H1 (cell line): ENCODE measurements around the gene RASA4. TPM values are rescaled to one million over a fixed set of nuclear protein-coding genes. Genes with fewer than 3 reads are reported as not detected.
"Not testable (repeated sequence)": the region's sequence is repeated elsewhere in the genome, so short reads cannot be mapped to it uniquely, and the experiment has no call there.

Experiments used
- CTCF ChIA-PET: fragments of 300-600 bp; sonication (Branson Sonifier 250); formaldehyde crosslinking; loops from one replicate; lab custom pipeline; 2021; ENCODE audit not compliant: partially characterized antibody; lab: Charles Lee
- POLR2A ChIA-PET: fragments of 300-600 bp; sonication (Branson Sonifier 250); formaldehyde crosslinking; loops from one replicate; lab custom pipeline; 2021; ENCODE audit warnings: inconsistent platforms; ENCODE audit not compliant: partially characterized antibody; lab: Charles Lee
- DNase-seq, 2 experiments: peaks; one replicate each; pipeline versions ENCODE4 v3.0.0 to v3.0.0-alpha.2; 2010 to 2022; ENCODE audit warnings: low spot score in 2 of 2, low read depth in 1 of 2, mixed read lengths in 1 of 2
- FAIRE-seq: peaks from 2 replicates; lab custom pipeline; 2011; peaks lifted over from hg19 to GRCh38; lab: Jason Lieb, UNC
- H2AFZ ChIP-seq: 2 replicates; pipeline ENCODE4 v1.8.1; 2012; ENCODE audit warnings: low read length, inconsistent platforms
- H2AK5ac ChIP-seq: 2 replicates; pipeline ENCODE4 v1.6.1; 2013; ENCODE audit warnings: low read depth, low read length
- H2BK120ac ChIP-seq: replicated peaks from 2 replicates; pipeline ENCODE3; 2013; ENCODE audit warnings: low read depth, low read length, inconsistent platforms
- H2BK12ac ChIP-seq: 2 replicates; pipeline ENCODE4 v1.6.1; 2013; ENCODE audit warnings: low read depth, low read length
- H2BK15ac ChIP-seq: 2 replicates; pipeline ENCODE4 v1.6.1; 2013; ENCODE audit warnings: low read length
- H2BK20ac ChIP-seq: 2 replicates; pipeline ENCODE4 v1.6.1; 2013; ENCODE audit warnings: low read length
- H2BK5ac ChIP-seq: 2 replicates; pipeline ENCODE4 v1.6.1; 2013; ENCODE audit warnings: low read depth, low read length
- H3K14ac ChIP-seq: 2 replicates; pipeline ENCODE4 v1.6.1; 2013; ENCODE audit warnings: inconsistent platforms; ENCODE audit not compliant: insufficient read length
- H3K18ac ChIP-seq: 2 replicates; pipeline ENCODE4 v1.6.1; 2013; ENCODE audit warnings: low read length; ENCODE audit errors: extremely low read depth
- H3K23ac ChIP-seq: 2 replicates; pipeline ENCODE4 v1.6.1; 2013; ENCODE audit warnings: inconsistent platforms; ENCODE audit not compliant: insufficient read length
- H3K23me2 ChIP-seq: 2 replicates; pipeline ENCODE4 v1.6.1; 2013; ENCODE audit warnings: low read depth, low read length
- H3K27ac ChIP-seq: 2 replicates; pipeline ENCODE4 v1.6.1; 2011; ENCODE audit warnings: low read depth, low read length, inconsistent platforms
- H3K27me3 ChIP-seq, 4 experiments: replicated peaks in 1 of 4; 1 replicate in 1 of 4; 2 replicates in 3 of 4; pipeline versions ENCODE4 v1.6.1 to v1.8.1; 2011 to 2013; ENCODE audit warnings: low read length in 3 of 4, mild to moderate bottlenecking in 3 of 4, inconsistent platforms in 2 of 4, mixed read lengths in 2 of 4, moderate library complexity in 1 of 4; ENCODE audit not compliant: control insufficient read depth in 3 of 4, insufficient read depth in 3 of 4; ENCODE audit errors: extremely low read depth in 1 of 4
- H3K36me3 ChIP-seq, 4 experiments: 2 replicates each; pipeline versions ENCODE4 v1.6.1 to v1.8.1; 2011 to 2013; ENCODE audit warnings: mild to moderate bottlenecking in 4 of 4, low read length in 3 of 4, moderate library complexity in 2 of 4, control low read depth in 1 of 4, inconsistent platforms in 1 of 4; ENCODE audit not compliant: insufficient read depth in 4 of 4, control insufficient read depth in 2 of 4
- H3K4ac ChIP-seq: replicated peaks from 2 replicates; pipeline ENCODE3; 2013; ENCODE audit warnings: low read length, low read depth, mixed read lengths, inconsistent platforms; ENCODE audit not compliant: insufficient read length
- H3K4me1 ChIP-seq, 4 experiments: replicated peaks in 1 of 4; 1 replicate in 1 of 4; 2 replicates in 3 of 4; pipeline versions ENCODE4 v1.6.1 to v1.8.1; 2011 to 2013; ENCODE audit warnings: low read length in 3 of 4, inconsistent platforms in 2 of 4, mixed read lengths in 1 of 4; ENCODE audit not compliant: insufficient read depth in 4 of 4, control insufficient read depth in 3 of 4
- H3K4me2 ChIP-seq, 2 experiments: 2 replicates each; pipeline versions ENCODE4 v1.6.1 to v1.8.1; 2011 to 2013; ENCODE audit warnings: low read depth in 2 of 2, low read length in 2 of 2, control low read depth in 1 of 2, inconsistent platforms in 1 of 2, mild to moderate bottlenecking in 1 of 2; ENCODE audit not compliant: insufficient read depth in 1 of 2
- H3K4me3 ChIP-seq, 4 experiments: fragments of 200-600, 300-600 bp in 1 of 4; sonication (generic), shearing (Covaris generic), sonication (Bioruptor Twin) in 1 of 4; 2 replicates each; pipeline versions ENCODE4 v1.5.1 to v1.8.1; 2011 to 2016; ENCODE audit warnings: low read length in 4 of 4, low read depth in 3 of 4, control low read depth in 2 of 4, inconsistent platforms in 2 of 4, mild to moderate bottlenecking in 2 of 4, mixed read lengths in 1 of 4, moderate library complexity in 1 of 4; ENCODE audit not compliant: insufficient read depth in 2 of 4; ENCODE audit errors: extremely low read depth in 1 of 4
- H3K56ac ChIP-seq: replicated peaks from 2 replicates; pipeline ENCODE3; 2013; ENCODE audit warnings: low read depth, mild to moderate bottlenecking, mixed read lengths, low read length, inconsistent platforms; ENCODE audit not compliant: insufficient read length
- H3K79me1 ChIP-seq: 2 replicates; pipeline ENCODE4 v1.6.1; 2013; ENCODE audit warnings: low read depth, low read length, control low read depth
- H3K79me2 ChIP-seq, 2 experiments: 2 replicates each; pipeline versions ENCODE4 v1.6.1 to v1.8.1; 2012 to 2013; ENCODE audit warnings: low read length in 2 of 2, mild to moderate bottlenecking in 2 of 2, inconsistent platforms in 1 of 2; ENCODE audit not compliant: insufficient read depth in 2 of 2, control insufficient read depth in 1 of 2
- H3K9ac ChIP-seq, 4 experiments: replicated peaks in 1 of 4; 1 replicate in 1 of 4; 2 replicates in 3 of 4; pipeline versions ENCODE4 v1.6.1 to v1.8.1; 2011 to 2013; ENCODE audit warnings: low read depth in 3 of 4, low read length in 3 of 4, control low read depth in 2 of 4, mild to moderate bottlenecking in 2 of 4, moderate library complexity in 2 of 4, inconsistent platforms in 1 of 4; ENCODE audit errors: extremely low read depth in 1 of 4
- H3K9me3 ChIP-seq, 2 experiments: 2 replicates each; pipeline versions ENCODE4 v1.6.1 to v1.8.1; 2012 to 2013; ENCODE audit warnings: mild to moderate bottlenecking in 2 of 2, moderate library complexity in 2 of 2, control low read depth in 1 of 2, inconsistent platforms in 1 of 2, low read depth in 1 of 2, low read length in 1 of 2, mixed read lengths in 1 of 2; ENCODE audit not compliant: insufficient read depth in 2 of 2
- H4K20me1 ChIP-seq, 2 experiments: replicated peaks in 1 of 2; 2 replicates each; pipeline versions ENCODE3 to v1.8.1; 2011 to 2013; ENCODE audit warnings: inconsistent platforms in 2 of 2, low read length in 2 of 2, mild to moderate bottlenecking in 1 of 2; ENCODE audit not compliant: insufficient read depth in 2 of 2, control insufficient read depth in 1 of 2
- H4K5ac ChIP-seq: 2 replicates; pipeline ENCODE4 v1.6.1; 2013; ENCODE audit warnings: low read length, low read depth, mixed read lengths, inconsistent platforms; ENCODE audit not compliant: insufficient read length
- H4K8ac ChIP-seq: 2 replicates; pipeline ENCODE4 v1.8.0; 2013; ENCODE audit warnings: mild to moderate bottlenecking, moderate library complexity, low read length, inconsistent platforms; ENCODE audit not compliant: insufficient read depth; ENCODE audit errors: extremely low read depth
- H4K91ac ChIP-seq: replicated peaks from 2 replicates; pipeline ENCODE3; 2013; ENCODE audit warnings: low read length, mixed read lengths, inconsistent platforms; ENCODE audit not compliant: insufficient read length
- WGBS, 2 experiments: shearing (Covaris generic) in 1 of 2; methylation state at CpG; one replicate each; pipeline versions ENCODE4 v1.1.6 to v1.1.7; 2013 to 2015; ENCODE audit warnings: low lambda C conversion rate in 2 of 2, mixed read lengths in 2 of 2, inconsistent platforms in 1 of 2, low coverage in 1 of 2, missing lambda C conversion rate in 1 of 2; ENCODE audit not compliant: insufficient replicate concordance in 2 of 2, insufficient coverage in 1 of 2, insufficient read length in 1 of 2; ENCODE audit errors: extremely low coverage in 1 of 2, missing lambda C conversion rate in 1 of 2; 5-methylcytosine and 5-hydroxymethylcytosine counted together
- polyA plus RNA-seq, 7 experiments: library from polyadenylated mRNA; depleted of rRNA in 3 of 7; stranded (reverse) in 5 of 7; unstranded in 2 of 7; fragments of >200 nt in 5 of 7; fragments of 200-250 nt in 2 of 7; gene quantifications; 1 replicate in 5 of 7; 2 replicates in 1 of 7; 4 replicates in 1 of 7; pipeline versions ENCODE4 v1.2.1 to v1.2.3, GENCODE V29; 2011 to 2013; ENCODE audit warnings: missing spikeins in 2 of 7, mixed read lengths in 2 of 7
- total RNA-seq: library from RNA; stranded (reverse); fragmentation: NEBNext Ultra II Directional; extraction: Animal tissue kit (Norgen Biotek cat#: 25700); gene quantifications from 2 replicates; pipeline ENCODE4 v1.2.1, GENCODE V29; 2021

The RASA4 gene
- total and polyA plus RNA-seq, 2 of the 8 experiments (the other 6 are each of a cell fraction or from before 2014, with no cell fraction given), result 19.6 to 23.4 TPM

GRCh38 chr7:102545288-102545687 lies 71.3 kb downstream of the RASA4 start:
- H3K4me2 ChIP-seq, H3K23me2 ChIP-seq, H3K4ac ChIP-seq, H3K4me3 ChIP-seq, H2BK5ac ChIP-seq, H3K4me1 ChIP-seq, H2BK120ac ChIP-seq, H2BK12ac ChIP-seq, H3K27me3 ChIP-seq, H3K79me2 ChIP-seq, DNase-seq, H4K5ac ChIP-seq, H4K91ac ChIP-seq, H4K20me1 ChIP-seq, H3K14ac ChIP-seq, H3K9ac ChIP-seq, H2AK5ac ChIP-seq, FAIRE-seq, H3K56ac ChIP-seq, H2BK20ac ChIP-seq, H3K79me1 ChIP-seq, H2AFZ ChIP-seq, CTCF ChIA-PET, H2BK15ac ChIP-seq, H4K8ac ChIP-seq, POLR2A ChIA-PET, H3K23ac ChIP-seq, H3K27ac ChIP-seq, H3K9me3 ChIP-seq, H3K36me3 ChIP-seq, H3K18ac ChIP-seq: not testable (repeated sequence)
- WGBS, 2 experiments, result 96% methylated on average over 9 of the region's 12 CpGs; no CpG with 5 or more reads in 1 of the 2 experiments

- H2BK5ac ChIP-seq, H3K23ac ChIP-seq, H2BK12ac ChIP-seq, H3K4me2 ChIP-seq, FAIRE-seq, H3K56ac ChIP-seq, H3K4me1 ChIP-seq, H3K9me3 ChIP-seq, DNase-seq, H3K9ac ChIP-seq, H3K79me1 ChIP-seq, H3K23me2 ChIP-seq, H3K27me3 ChIP-seq, H4K8ac ChIP-seq, H2BK120ac ChIP-seq, H3K4me3 ChIP-seq, H3K14ac ChIP-seq, H2AK5ac ChIP-seq, H2AFZ ChIP-seq, H3K36me3 ChIP-seq, H2BK20ac ChIP-seq, H3K27ac ChIP-seq, H3K18ac ChIP-seq, CTCF ChIA-PET, H4K91ac ChIP-seq, H2BK15ac ChIP-seq, POLR2A ChIA-PET, H3K79me2 ChIP-seq, H3K4ac ChIP-seq, H4K5ac ChIP-seq, H4K20me1 ChIP-seq: not testable (repeated sequence)
- WGBS, 2 experiments, result no CpG with 5 or more reads among the region's 1 CpG
Observed at GRCh38 chr7:102544372-102544771, 72.2 kb downstream of the RASA4 start.
